Activated CD8-positive, alpha-beta T cell treated with anti-CD3 and anti-CD28 coated beads, Interleukin-2, amount 10 ng/mL, durations not matched to agents 7 days and 5 days (primary cell): Measurements from ENCODE around the gene NQO2. TPM values are rescaled to one million over a fixed set of nuclear protein-coding genes. Genes with fewer than 3 reads are reported as not detected.

Experiments used
- ATAC-seq: fragments of 150-1000 bp; cut with Tn5 transposase; one replicate; pipeline ENCODE4 v1.10.0; 2021; ENCODE audit warnings: moderate library complexity
- CTCF ChIA-PET: fragments of 350-600 bp; sonication (Branson Sonifier 250); formaldehyde crosslinking; loops from one replicate; lab custom pipeline; 2021; ENCODE audit warnings: antibody characterized with exemption; lab: Charles Lee
- POLR2A ChIA-PET: fragments of 350-600 bp; sonication (Branson Sonifier 250); formaldehyde crosslinking; loops from one replicate; lab custom pipeline; 2021; ENCODE audit warnings: antibody characterized with exemption; lab: Charles Lee
- DNase-seq: peaks from one replicate; pipeline ENCODE4 v3.0.0-alpha.2; 2020
- H3K27ac Mint-ChIP-seq: one replicate; pipeline ENCODE4 v1.8.0; 2021; ENCODE audit warnings: mild to moderate bottlenecking, mixed read lengths
- H3K27me3 Mint-ChIP-seq: one replicate; pipeline ENCODE4 v1.8.0; 2021; ENCODE audit warnings: low read depth, mixed read lengths
- H3K36me3 Mint-ChIP-seq: one replicate; pipeline ENCODE4 v1.8.0; 2021; ENCODE audit warnings: low read depth, mixed read lengths
- H3K4me1 Mint-ChIP-seq: one replicate; pipeline ENCODE4 v1.8.0; 2021; ENCODE audit warnings: low read depth, mixed read lengths
- H3K4me3 Mint-ChIP-seq: one replicate; pipeline ENCODE4 v1.8.0; 2021; ENCODE audit warnings: mild to moderate bottlenecking, mixed read lengths
- H3K9me3 Mint-ChIP-seq: one replicate; pipeline ENCODE4 v1.8.0; 2022; ENCODE audit warnings: mixed read lengths; ENCODE audit not compliant: insufficient read depth
- total RNA-seq, 2 experiments: library from RNA; stranded (reverse); gene quantifications; one replicate each; pipeline ENCODE4 v1.2.3, GENCODE V29; 2021

NQO2 gene
- total RNA-seq, 2 experiments from 2014 or later: 21.2 to 21.4 TPM

DNA sequence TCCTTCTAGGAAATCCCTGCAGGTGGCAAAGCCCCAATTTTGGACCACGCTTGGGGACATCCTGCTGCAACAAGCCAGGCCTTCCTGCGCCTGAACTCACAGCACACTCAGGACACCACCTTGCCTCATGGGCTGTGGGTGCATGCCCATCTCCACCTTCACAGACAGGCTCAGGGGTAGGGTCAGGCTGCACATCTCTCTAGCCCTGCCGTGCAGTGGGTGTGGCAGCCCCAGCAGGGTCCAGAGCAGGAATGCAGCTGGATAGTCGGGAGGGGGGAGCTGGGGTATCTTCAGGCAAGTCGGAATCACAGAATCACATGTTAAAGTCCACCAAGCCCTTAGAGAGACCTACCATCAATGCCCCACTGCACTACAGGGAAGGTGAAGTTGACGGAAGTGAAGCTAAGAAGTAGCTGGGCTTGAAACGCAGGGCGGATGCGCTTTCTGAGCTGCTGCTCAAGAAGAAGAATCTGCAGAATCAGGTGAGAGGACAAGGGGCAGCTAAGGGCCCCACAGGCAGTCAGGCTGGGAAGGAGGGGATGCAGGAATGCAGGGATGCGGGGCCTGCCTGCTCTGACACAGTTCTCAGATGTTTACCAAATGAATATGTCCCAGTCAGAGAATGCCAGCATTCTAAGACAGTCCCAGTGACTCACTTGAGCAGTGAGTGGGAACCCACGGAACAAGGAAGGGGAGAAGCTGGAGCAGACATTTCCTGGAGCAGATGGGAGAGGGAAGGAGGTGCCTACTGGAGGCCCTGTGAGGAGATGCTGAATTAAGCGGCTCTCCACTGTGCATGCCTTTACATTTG is 39.6 kb upstream of the NQO2 start:
- Mint-ChIP-seq H3K36me3 (peaks cover 15% of the 10 kb centered on the region), H3K4me1 (peaks cover 10% of the 10 kb centered on the region), H3K27ac (no peak overlapping the region), H3K4me3 (no peak overlapping the region), H3K27me3 (no peaks in the 10 kb centered on the region), H3K9me3 (no peaks in the 10 kb centered on the region)
- no peak for ATAC-seq
- POLR2A ChIA-PET: interaction anchor here (0.7 to 0.9 kb wide), 2 partner anchors 17 to 29 kb away, joined by 3 read pairs; no protein-coding TSS in a partner anchor
- DNase-seq: no peak
- CTCF ChIA-PET: interaction anchor here (0.7 to 1.6 kb wide), 2 partner anchors 8 to 114 kb away, joined by 3 to 5 read pairs; no protein-coding TSS in a partner anchor

DNA sequence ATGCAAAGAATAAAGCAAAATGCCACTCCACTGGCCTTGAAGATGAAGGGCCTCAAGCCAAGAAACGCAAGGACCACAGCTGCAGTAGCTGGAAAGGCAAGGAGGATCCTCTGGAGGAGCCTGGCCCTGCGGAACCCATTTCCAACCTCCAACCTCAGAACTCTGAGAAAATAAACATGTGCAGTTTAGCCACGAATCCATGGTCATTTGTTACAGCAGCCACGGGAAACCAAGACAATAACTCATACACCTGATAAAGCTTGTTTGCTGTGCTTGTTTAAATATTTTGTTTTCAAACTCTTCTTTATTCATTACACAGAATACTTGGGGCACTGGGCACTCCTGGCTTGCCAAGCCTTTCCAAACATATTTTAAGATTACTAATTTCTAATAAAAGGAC is 38.8 kb upstream of the NQO2 start:
- Mint-ChIP-seq H3K9me3 (no peaks in the 10 kb centered on the region), H3K36me3 (peaks cover 10% of the 10 kb centered on the region), H3K4me1 (peaks cover 10% of the 10 kb centered on the region), H3K4me3 (no peak overlapping the region), H3K27ac (no peak overlapping the region), H3K27me3 (no peaks in the 10 kb centered on the region)
- ATAC-seq (no peak), DNase-seq (no peak)
- ChIA-PET CTCF (interaction anchor here (0.7 to 1.6 kb wide), 2 partner anchors 9 to 114 kb away, joined by 3 to 5 read pairs; no protein-coding TSS in a partner anchor), POLR2A (interaction anchor here (0.9 kb wide), 1 partner anchor 28 kb away, joined by 3 read pairs; no protein-coding TSS in a partner anchor)

DNA sequence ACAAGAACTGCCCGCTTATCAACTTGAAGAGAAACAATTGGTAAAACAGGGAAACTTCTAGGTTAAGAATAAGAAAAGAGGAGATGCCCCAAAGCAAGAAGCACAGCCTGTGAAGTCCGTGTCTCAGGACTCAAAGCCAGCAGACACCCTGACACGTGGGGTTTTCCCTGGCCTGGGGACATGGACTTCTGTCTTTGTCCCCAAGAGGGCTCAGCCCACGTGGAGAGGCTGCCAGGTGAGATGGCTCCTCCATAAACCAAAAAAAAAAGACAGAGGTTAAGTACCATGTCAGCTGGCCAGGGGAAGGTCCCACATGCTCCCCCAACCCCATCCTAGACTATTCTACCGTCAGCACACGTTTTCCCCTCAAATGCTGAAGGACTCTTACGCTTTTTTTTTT is 38.2 kb upstream of the NQO2 start:
- ATAC-seq: no peak
- H3K27ac Mint-ChIP-seq: no peak overlapping the region
- peaks cover 9% of the 10 kb centered on the region for H3K36me3 Mint-ChIP-seq
- no peak overlapping the region for H3K4me3 Mint-ChIP-seq
- no peaks in the 10 kb centered on the region for H3K27me3 Mint-ChIP-seq
- ChIA-PET POLR2A (no interaction called here), CTCF (no interaction called here)
- H3K9me3 Mint-ChIP-seq: no peaks in the 10 kb centered on the region
- H3K4me1 Mint-ChIP-seq: peaks cover 10% of the 10 kb centered on the region
- DNase-seq: no peak

DNA sequence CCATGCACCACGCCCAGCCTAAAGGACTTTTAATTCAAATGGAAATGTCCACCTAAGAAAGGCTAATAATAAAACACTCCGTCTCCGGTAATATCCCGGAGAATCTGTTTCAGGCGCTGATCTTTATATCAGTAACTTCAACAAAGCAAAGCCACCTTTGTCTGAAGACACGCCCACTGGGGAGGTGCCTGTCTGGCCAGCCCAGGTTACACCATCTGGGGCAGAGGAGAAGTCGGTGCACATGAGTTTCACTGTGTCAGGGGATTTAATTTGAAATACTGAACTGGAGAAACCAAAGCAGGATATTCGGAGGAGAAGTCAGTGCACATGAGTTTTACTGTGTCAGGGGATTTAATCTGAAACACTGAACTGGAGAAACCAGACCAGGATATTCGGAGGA is 37.7 kb upstream of the NQO2 start:
- POLR2A ChIA-PET: no interaction called here
- Mint-ChIP-seq H3K4me3 (no peak overlapping the region), H3K27ac (no peak overlapping the region), H3K9me3 (no peaks in the 10 kb centered on the region), H3K27me3 (no peaks in the 10 kb centered on the region), H3K4me1 (peaks cover 10% of the 10 kb centered on the region), H3K36me3 (peaks cover 9% of the 10 kb centered on the region)
- ATAC-seq (no peak), DNase-seq (no peak)
- CTCF ChIA-PET: interaction anchor here (1.8 kb wide), 1 partner anchor 10 kb away, joined by 15 read pairs; no protein-coding TSS in a partner anchor

DNA sequence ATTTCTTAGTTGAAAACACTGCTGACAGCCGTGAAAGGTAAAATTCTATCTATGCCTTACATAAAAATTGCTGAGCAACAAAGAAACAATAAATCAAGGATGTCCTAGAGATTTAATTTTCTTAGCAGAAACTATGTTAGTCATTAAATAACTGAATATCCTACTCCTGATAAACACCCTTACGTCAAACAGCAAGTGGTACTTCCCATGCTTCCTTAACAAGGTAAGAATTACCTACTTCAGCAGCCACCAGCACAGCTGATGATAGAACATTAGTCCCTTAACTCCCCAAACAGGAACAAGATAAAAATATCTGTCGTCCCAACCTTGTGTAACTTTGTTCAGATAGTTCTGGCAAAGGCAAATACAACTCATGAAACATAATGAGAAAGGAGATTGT is 37.1 kb upstream of the NQO2 start:
- Mint-ChIP-seq H3K4me3 (no peak overlapping the region), H3K27ac (no peak overlapping the region), H3K27me3 (no peaks in the 10 kb centered on the region), H3K9me3 (no peaks in the 10 kb centered on the region), H3K36me3 (peaks cover 9% of the 10 kb centered on the region), H3K4me1 (peaks cover 15% of the 10 kb centered on the region)
- CTCF ChIA-PET: interaction anchor here (1.8 kb wide), 1 partner anchor 10 kb away, joined by 15 read pairs; no protein-coding TSS in a partner anchor
- no peak for DNase-seq
- ATAC-seq: no peak
- POLR2A ChIA-PET: no interaction called here

DNA sequence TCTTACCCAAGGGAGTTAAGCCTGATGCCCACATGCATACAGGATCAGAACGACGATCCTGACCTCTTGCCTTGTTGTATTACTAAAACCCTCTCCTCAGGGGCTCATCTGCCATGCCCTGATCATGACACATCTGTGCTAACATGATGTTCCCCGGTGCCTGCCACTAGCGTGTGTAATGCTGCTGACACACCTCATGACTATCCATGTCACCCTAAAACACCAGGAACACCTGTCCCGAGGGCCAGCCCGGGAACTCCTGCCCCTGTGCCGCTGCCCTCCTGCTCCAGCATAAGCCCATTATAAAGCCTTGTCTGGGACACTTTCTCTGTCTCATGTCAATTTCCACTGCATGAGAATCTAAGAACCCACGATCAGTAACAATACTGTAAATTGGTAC is 35.9 kb upstream of the NQO2 start:
- Mint-ChIP-seq H3K9me3 (no peaks in the 10 kb centered on the region), H3K4me1 (peaks cover 6% of the 10 kb centered on the region), H3K36me3 (peaks cover 4% of the 10 kb centered on the region), H3K27ac (no peak overlapping the region), H3K27me3 (no peaks in the 10 kb centered on the region), H3K4me3 (no peak overlapping the region)
- ChIA-PET POLR2A (no interaction called here), CTCF (interaction anchor here (1.8 kb wide), 1 partner anchor 12 kb away, joined by 15 read pairs; no protein-coding TSS in a partner anchor)
- no peak for ATAC-seq
- DNase-seq: no peak

DNA sequence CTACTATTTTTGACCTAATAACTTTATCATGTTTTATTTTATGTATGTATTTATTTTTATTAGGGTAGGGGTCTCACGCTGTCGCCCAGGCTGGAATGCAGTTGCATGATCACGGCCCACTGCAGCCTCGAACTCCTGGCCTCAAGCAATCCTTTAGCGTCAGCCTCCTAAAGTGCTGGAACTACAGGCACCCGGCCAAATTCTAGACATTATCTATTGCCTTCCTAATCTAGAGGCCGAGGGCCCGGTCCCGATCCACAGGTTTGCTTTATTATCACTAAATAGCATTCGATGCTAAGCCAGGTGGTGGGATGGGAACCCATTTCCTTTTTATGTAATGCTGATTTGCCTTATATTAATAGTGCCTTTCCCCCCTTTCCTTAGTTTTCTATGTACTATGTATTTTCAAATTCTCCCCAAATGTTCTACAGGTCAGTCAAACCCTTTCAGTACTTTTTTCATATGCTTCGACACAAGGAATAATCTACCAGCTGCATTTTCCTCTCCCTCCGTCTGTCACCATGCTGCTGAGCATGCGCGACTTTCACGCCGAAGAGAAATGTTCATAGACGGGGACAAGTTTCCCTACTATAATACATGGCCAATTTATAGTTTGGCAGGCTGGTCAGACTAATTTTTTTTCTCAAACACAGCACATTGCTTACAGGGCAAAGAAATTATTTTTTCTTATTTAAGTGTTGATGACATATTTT is 34.7 kb upstream of the NQO2 start:
- peaks cover 10% of the 10 kb centered on the region for H3K4me1 Mint-ChIP-seq

DNA sequence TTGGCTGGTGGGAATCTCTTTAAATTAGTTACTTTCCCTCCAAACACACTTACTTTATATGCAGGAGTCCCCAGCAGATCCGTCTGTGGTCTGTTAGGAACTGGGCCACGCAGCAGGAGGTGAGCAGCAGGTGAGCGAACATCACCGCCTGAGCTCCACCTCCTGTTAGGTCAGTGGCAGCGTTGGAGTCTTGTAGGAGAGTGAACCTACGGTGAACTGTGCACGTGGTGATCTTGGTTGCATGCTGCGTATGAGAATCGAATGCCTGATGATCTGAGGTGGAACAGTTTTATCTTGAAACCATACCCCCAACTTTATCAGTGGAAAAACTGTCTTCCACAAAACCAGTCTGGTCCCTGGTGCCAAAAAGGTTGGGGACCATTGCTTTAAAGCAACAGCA is 33.3 kb upstream of the NQO2 start:
- ChIA-PET POLR2A (no interaction called here), CTCF (interaction anchor here (0.7 to 1.9 kb wide), 3 partner anchors 14 to 120 kb away, joined by 4 to 23 read pairs (median 4); no protein-coding TSS in a partner anchor)
- H3K4me3 Mint-ChIP-seq: no peak overlapping the region
- peaks cover 4% of the 10 kb centered on the region for H3K36me3 Mint-ChIP-seq
- no peaks in the 10 kb centered on the region for H3K27me3 Mint-ChIP-seq
- no peak overlapping the region for H3K27ac Mint-ChIP-seq
- ATAC-seq (no peak), DNase-seq (no peak)
- H3K4me1 Mint-ChIP-seq: peaks cover 15% of the 10 kb centered on the region
- H3K9me3 Mint-ChIP-seq: no peaks in the 10 kb centered on the region

More for the DNA sequence above, 34.7 kb upstream of the NQO2 start:
- ATAC-seq (no peak), DNase-seq (no peak)
- CTCF ChIA-PET: interaction anchor here (1.3 to 1.9 kb wide), 2 partner anchors 12 to 118 kb away, joined by 4 to 23 read pairs; no protein-coding TSS in a partner anchor
- Mint-ChIP-seq H3K27me3 (no peaks in the 10 kb centered on the region), H3K36me3 (peaks cover 4% of the 10 kb centered on the region), H3K9me3 (no peaks in the 10 kb centered on the region), H3K4me3 (no peak overlapping the region), H3K27ac (no peak overlapping the region)
- POLR2A ChIA-PET: interaction anchor here (0.8 kb wide), 1 partner anchor 8 kb away, joined by 3 read pairs; no protein-coding TSS in a partner anchor

DNA sequence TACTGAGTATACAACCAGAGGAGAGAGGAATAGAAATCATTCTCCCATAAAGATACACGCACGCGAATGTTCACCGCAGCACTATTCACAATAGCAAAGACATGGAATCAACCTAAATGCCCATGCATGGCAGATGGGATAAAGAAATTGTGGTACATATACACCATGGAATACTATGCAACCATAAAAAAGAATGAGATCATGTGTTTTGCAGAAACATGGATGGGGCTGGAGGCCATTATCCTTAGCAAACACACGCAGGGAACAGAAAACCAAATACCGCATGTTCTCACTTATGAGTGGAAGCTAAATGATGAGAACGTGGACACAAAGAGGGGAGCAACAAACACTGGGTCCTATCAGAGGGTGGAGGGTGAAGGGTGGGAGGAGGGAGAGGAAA is 31.8 kb upstream of the NQO2 start:
- Mint-ChIP-seq H3K4me3 (no peak overlapping the region), H3K36me3 (peaks cover 8% of the 10 kb centered on the region), H3K4me1 (peaks cover 28% of the 10 kb centered on the region), H3K27ac (no peak overlapping the region), H3K27me3 (no peaks in the 10 kb centered on the region), H3K9me3 (no peaks in the 10 kb centered on the region)
- DNase-seq: no peak
- ATAC-seq: no peak
- POLR2A ChIA-PET: no interaction called here
- CTCF ChIA-PET: interaction anchor here (0.9 kb wide), 1 partner anchor 15 kb away, joined by 4 read pairs; no protein-coding TSS in a partner anchor

DNA sequence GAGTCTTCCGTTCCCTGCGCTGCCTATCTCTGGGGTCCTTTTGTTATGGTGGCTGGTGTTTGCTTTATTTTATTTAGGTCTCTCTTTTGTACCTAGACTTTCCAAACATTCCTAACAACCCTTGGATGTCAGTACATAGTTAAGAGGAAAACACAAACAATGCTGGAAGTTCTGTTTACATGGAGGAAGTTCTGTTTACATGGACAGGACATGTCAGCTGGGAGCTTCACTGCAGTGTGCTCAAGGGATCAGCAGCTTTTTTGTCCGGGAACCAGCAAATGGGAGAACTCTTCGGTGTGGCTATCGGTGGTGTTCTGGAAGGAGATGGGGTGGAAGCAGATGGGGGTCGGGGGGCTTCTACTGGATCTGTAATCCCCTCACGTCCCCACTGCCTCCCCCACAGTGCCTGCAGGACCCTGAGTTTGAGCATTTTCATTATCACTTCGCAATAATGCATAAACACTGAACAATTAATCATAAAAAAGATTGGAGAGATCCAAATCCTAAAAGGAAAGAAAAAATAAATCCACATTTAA is 31.0 kb upstream of the NQO2 start:
- H3K27ac Mint-ChIP-seq: no peak overlapping the region
- no peak overlapping the region for H3K4me3 Mint-ChIP-seq
- ChIA-PET CTCF (no interaction called here), POLR2A (no interaction called here)
- DNase-seq: no peak
- ATAC-seq: no peak
- peaks cover 8% of the 10 kb centered on the region for H3K36me3 Mint-ChIP-seq
- peaks cover 2% of the 10 kb centered on the region for H3K27me3 Mint-ChIP-seq
- peaks cover 31% of the 10 kb centered on the region for H3K4me1 Mint-ChIP-seq
- no peaks in the 10 kb centered on the region for H3K9me3 Mint-ChIP-seq

DNA sequence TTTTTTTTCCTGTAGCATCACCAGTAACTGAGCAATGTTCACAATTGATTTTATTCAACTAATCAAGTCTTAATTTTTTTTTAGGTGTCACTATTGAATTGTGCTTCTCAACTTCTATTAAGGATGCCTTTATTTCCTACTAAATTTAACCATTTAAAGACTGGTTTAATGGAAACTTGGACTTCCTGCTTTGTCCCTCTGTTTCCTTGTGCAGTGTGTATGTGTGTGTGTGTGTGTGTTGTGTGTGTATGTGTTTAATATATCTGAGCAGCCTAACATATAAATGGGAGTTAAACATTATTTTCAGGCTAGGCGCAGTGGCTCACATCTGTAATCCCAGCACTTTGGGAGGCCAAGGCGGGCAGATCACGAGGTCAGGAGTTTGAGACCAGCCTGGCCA is 30.1 kb upstream of the NQO2 start:
- no peaks in the 10 kb centered on the region for H3K9me3 Mint-ChIP-seq
- ChIA-PET CTCF (no interaction called here), POLR2A (no interaction called here)
- peaks cover 11% of the 10 kb centered on the region for H3K36me3 Mint-ChIP-seq
- no peak for DNase-seq
- no peak overlapping the region for H3K4me3 Mint-ChIP-seq
- peaks cover 2% of the 10 kb centered on the region for H3K27me3 Mint-ChIP-seq
- ATAC-seq: no peak
- H3K4me1 Mint-ChIP-seq: peaks cover 36% of the 10 kb centered on the region
- H3K27ac Mint-ChIP-seq: no peak overlapping the region
